SK-N-MC (cell line): Measurements from ENCODE around the gene HDAC4.

Source experiments
- EZH2 ChIP-seq: fragments of 200-600 bp; sonication (generic); IDR thresholded peaks from one replicate; pipeline ENCODE4 v1.6.1; 2017; ENCODE audit warnings: antibody characterized with exemption
- FOXP2 ChIP-seq: optimal IDR thresholded peaks from 2 replicates; pipeline ENCODE3; 2011; ENCODE audit warnings: mild to moderate bottlenecking, moderate library complexity; ENCODE audit not compliant: insufficient read depth; ENCODE audit errors: extremely low read length, control extremely low read depth
- POLR2AphosphoS5 ChIP-seq: IDR thresholded peaks from 2 replicates; pipeline ENCODE4 v1.6.1; 2012; ENCODE audit warnings: mild to moderate bottlenecking, low read depth, low read length, borderline replicate concordance

DNA sequence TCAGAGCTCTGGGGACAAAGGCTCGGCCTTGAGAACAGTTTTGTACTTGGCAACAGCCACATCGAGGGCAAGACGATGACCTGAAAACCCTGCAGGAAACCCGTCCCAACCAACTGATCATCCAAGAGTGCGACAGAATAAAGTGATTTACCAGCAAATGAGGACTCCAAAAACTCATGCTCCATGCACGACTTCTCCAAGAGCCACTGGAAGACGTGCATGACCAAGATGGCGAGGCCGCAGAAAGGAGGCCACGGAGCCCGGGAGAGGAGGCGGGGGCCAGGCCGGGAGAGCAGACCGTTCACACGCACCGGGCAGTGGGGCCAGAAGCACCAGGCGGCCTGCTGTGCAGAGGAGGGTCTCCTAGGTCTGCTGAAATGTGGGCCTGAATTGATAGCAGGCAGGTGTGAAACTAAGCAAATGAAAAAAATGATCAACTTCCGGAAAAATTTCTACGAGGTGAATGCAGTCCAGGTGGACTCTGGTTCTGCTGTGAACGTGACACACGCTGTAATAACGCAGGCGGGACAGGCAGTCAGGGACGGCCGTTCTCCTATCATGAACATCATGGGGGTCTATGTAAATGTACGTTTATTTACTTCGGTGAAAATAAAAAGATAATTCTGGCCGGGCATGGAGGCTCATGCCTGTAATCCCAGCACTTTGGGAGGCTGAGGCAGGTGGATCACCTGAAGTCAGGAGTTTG is 252.2 kb downstream of the HDAC4 start:
- TF ChIP-seq POLR2AphosphoS5, result no peak
- TF ChIP-seq EZH2, result no peak
- TF ChIP-seq FOXP2, result no peak
